Right lobe of liver (tissue), 6 donors: ENCODE data around the gene CECR2. TPM values are rescaled to one million over a fixed set of nuclear protein-coding genes. Genes with fewer than 3 reads are reported as not detected.

ENCODE experiments used
- ATAC-seq, 4 donors: fragments of 200-7000 bp; cut with Tn5 transposase; one replicate each; pipeline ENCODE4 v1.9.1; 2020; ENCODE audit warnings: mild to moderate bottlenecking in 4 of 4, moderate library complexity in 4 of 4
- DNase-seq, 3 donors: peaks; one replicate each; pipeline ENCODE4 v3.0.0-alpha.2; 2020
- H3K27ac ChIP-seq, 3 donors: fragments of 200-600 bp; one replicate each; pipeline ENCODE4 v1.8.0; 2022
- H3K27me3 ChIP-seq, 2 donors: fragments of 200-600 bp; one replicate each; pipeline ENCODE4 v1.8.0; 2022
- H3K36me3 ChIP-seq, 4 donors: fragments of 200-600 bp; sonication (generic) in 1 of 4; one replicate each; pipeline versions ENCODE4 v1.5.1 to v1.8.0; 2017 to 2022; ENCODE audit warnings: control low read depth in 1 of 4
- H3K4me1 ChIP-seq, 4 donors: fragments of 200-600 bp; sonication (generic) in 1 of 4; one replicate each; pipeline versions ENCODE4 v1.5.1 to v1.8.0; 2017 to 2022; ENCODE audit warnings: control low read depth in 1 of 4
- H3K4me3 ChIP-seq, 3 donors: fragments of 200-600 bp; one replicate each; pipeline ENCODE4 v1.8.0; 2022
- H3K9me3 ChIP-seq, 4 donors: fragments of 200-600 bp; sonication (generic) in 1 of 4; one replicate each; pipeline versions ENCODE4 v1.5.1 to v1.8.0; 2017 to 2022; ENCODE audit warnings: control low read depth in 1 of 4
- CTCF ChIP-seq, 4 donors: fragments of 200-600 bp in 3 of 4; fragments of 450-650 bp in 1 of 4; IDR thresholded peaks; one replicate each; pipeline versions ENCODE4 v1.5.1 to v1.8.0; 2016 to 2022; ENCODE audit warnings: antibody characterized with exemption in 4 of 4, mild to moderate bottlenecking in 2 of 4
- POLR2A ChIP-seq: fragments of 450-650 bp; IDR thresholded peaks from one replicate; pipeline ENCODE4 v1.6.1; 2017; ENCODE audit warnings: antibody characterized with exemption, mild to moderate bottlenecking
- WGBS: methylation state at CpG from one replicate; pipeline ENCODE4 v1.1.6; 2018; ENCODE audit warnings: low coverage, low lambda C conversion rate; ENCODE audit not compliant: insufficient coverage; ENCODE audit errors: missing lambda C conversion rate; 5-methylcytosine and 5-hydroxymethylcytosine counted together
- intact Hi-C, 2 donors: fragments of 100-400 bp; cut with DNase I; formaldehyde crosslinking; loops; one replicate each; pipeline versions ENCODE4 v1.11.2 to v1.14.1; 2022
- total RNA-seq, 6 experiments: library from RNA; depleted of rRNA in 2 of 6; stranded (reverse); fragments of >200 nt in 2 of 6; fragmentation: NEBNext Ultra II Directional in 3 of 6; extraction: Animal tissue kit (Norgen Biotek cat#: 25700) in 3 of 6; gene quantifications; one replicate each; pipeline versions ENCODE4 v1.1.0 to v1.2.4, GENCODE V29; 2016 to 2023
- donor health status: DM: no; HTN: yes; CAD: no.
- donor health status: DM: no; HTN: no; CAD: no.
- donor health status: DM: no; HTN: no; CAD: no.
- donor health status: DM: no; HTN: yes; CAD: no.
- donor health status: DM: no; HTN: yes; CAD: no.

Gene CECR2
- total RNA-seq, 6 experiments from 2014 or later: 4.9 to 12.3 (median 10.0) TPM

- ATAC-seq (peak in 1 of 4 donors; percentile 15), DNase-seq (no peak)
- H3K4me3 ChIP-seq: no peak overlapping the region
- no peaks in the 10 kb centered on the region for H3K27me3 ChIP-seq
- H3K9me3 ChIP-seq: no peaks in the 10 kb centered on the region
- H3K27ac ChIP-seq: no peak overlapping the region
- 89% methylated on average over 4 of the region's 23 CpGs for WGBS
- peaks cover 0 to 9% (median 0%) of the 10 kb centered on the region in 4 donors for H3K4me1 ChIP-seq
- TF ChIP-seq CTCF (IDR thresholded peaks at IDR 0.05): no peak
- no peak for TF ChIP-seq POLR2A
- peaks cover 0 to 51% (median 2%) of the 10 kb centered on the region in 4 donors for H3K36me3 ChIP-seq
- intact Hi-C loops: no loop called here
These were observed 178.9 kb downstream of the CECR2 start for GRCh38 chr22:17548010-17548755.

GRCh38 chr22:17548756-17549035, 179.4 kb downstream of the CECR2 start:
- DNase-seq (no peak), ATAC-seq (no peak)
- H3K4me3 ChIP-seq: no peak overlapping the region
- peaks cover 0 to 53% (median 4%) of the 10 kb centered on the region in 4 donors for H3K36me3 ChIP-seq
- no peaks in the 10 kb centered on the region for H3K27me3 ChIP-seq
- H3K4me1 ChIP-seq: peaks cover 0 to 9% (median 0%) of the 10 kb centered on the region in 4 donors
- intact Hi-C loops: no loop called here
- no peak for TF ChIP-seq CTCF (IDR thresholded peaks at IDR 0.05)
- no peak for TF ChIP-seq POLR2A
- WGBS: 91% methylated on average over 4 of the region's 5 CpGs
- no peak overlapping the region for H3K27ac ChIP-seq
- no peaks in the 10 kb centered on the region for H3K9me3 ChIP-seq

GRCh38 chr22:17549183-17549582, 179.9 kb downstream of the CECR2 start:
- H3K27ac ChIP-seq: no peak overlapping the region
- no peak overlapping the region for H3K4me3 ChIP-seq
- intact Hi-C loops: no loop called here
- ATAC-seq (no peak), DNase-seq (no peak)
- peaks cover 0 to 9% (median 0%) of the 10 kb centered on the region in 4 donors for H3K4me1 ChIP-seq
- no peaks in the 10 kb centered on the region for H3K9me3 ChIP-seq
- peaks cover 0 to 53% (median 5%) of the 10 kb centered on the region in 4 donors for H3K36me3 ChIP-seq
- WGBS: 60% methylated on average over 1 of the region's 10 CpGs
- no peaks in the 10 kb centered on the region for H3K27me3 ChIP-seq
- TF ChIP-seq CTCF (IDR thresholded peaks at IDR 0.05) (no peak), POLR2A (no peak)

- DNase-seq: no peak
- WGBS: 95% methylated on average over 5 of the region's 5 CpGs
- intact Hi-C loops: no loop called here
These were observed 180.4 kb downstream of the CECR2 start for GRCh38 chr22:17549655-17550054.

More at GRCh38 chr22:17549655-17550054, 180.4 kb downstream of the CECR2 start:
- no peaks in the 10 kb centered on the region for H3K27me3 ChIP-seq
- no peak overlapping the region for H3K4me3 ChIP-seq
- no peaks in the 10 kb centered on the region for H3K9me3 ChIP-seq
- H3K4me1 ChIP-seq: peaks cover 0 to 9% (median 0%) of the 10 kb centered on the region in 4 donors
- peaks cover 0 to 58% (median 6%) of the 10 kb centered on the region in 4 donors for H3K36me3 ChIP-seq
- no peak for ATAC-seq
- TF ChIP-seq CTCF (IDR thresholded peaks at IDR 0.05) (no peak), POLR2A (no peak)
- H3K27ac ChIP-seq: no peak overlapping the region
